DND-41 (cell line): Measurements from ENCODE around the gene SMARCC2.

Experiments
- EZH2 ChIP-seq: IDR thresholded peaks from 3 replicates; pipeline ENCODE4 v1.6.1; 2012; ENCODE audit warnings: borderline replicate concordance, low read depth, mild to moderate bottlenecking, moderate library complexity, low read length, inconsistent platforms; ENCODE audit not compliant: severe bottlenecking
- TF ChIP-seq, protein P1 (sequence below): IDR thresholded peaks from 2 replicates; pipeline ENCODE4 v1.5.1; 2012; ENCODE audit warnings: borderline replicate concordance, low read length, moderate library complexity, mild to moderate bottlenecking; ENCODE audit not compliant: poor library complexity, severe bottlenecking; ENCODE audit errors: extremely low read depth

DNA sequence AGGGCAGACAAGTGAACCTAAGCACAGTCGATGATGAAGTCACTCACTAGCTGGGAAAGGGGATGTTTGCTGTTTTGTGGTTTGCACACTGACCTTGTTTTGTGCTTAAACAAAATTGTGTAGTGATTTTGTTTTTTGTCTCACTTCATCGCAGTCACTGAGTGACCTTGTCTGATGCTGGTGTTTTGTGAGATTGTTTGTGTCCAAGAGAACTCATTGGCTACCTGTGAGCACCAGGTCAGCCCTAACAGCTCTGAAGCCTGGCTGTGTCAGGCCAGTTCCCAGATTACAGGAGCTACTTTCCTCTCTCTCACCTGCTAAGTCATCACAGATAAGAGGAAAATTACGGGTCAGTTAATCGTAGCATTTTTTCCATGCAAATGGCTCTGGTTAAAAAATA lies 65.2 kb downstream of the SMARCC2 start:
- TF ChIP-seq, protein P1, sequence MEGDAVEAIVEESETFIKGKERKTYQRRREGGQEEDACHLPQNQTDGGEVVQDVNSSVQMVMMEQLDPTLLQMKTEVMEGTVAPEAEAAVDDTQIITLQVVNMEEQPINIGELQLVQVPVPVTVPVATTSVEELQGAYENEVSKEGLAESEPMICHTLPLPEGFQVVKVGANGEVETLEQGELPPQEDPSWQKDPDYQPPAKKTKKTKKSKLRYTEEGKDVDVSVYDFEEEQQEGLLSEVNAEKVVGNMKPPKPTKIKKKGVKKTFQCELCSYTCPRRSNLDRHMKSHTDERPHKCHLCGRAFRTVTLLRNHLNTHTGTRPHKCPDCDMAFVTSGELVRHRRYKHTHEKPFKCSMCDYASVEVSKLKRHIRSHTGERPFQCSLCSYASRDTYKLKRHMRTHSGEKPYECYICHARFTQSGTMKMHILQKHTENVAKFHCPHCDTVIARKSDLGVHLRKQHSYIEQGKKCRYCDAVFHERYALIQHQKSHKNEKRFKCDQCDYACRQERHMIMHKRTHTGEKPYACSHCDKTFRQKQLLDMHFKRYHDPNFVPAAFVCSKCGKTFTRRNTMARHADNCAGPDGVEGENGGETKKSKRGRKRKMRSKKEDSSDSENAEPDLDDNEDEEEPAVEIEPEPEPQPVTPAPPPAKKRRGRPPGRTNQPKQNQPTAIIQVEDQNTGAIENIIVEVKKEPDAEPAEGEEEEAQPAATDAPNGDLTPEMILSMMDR = no peak
- no peak for TF ChIP-seq EZH2
